HCT116 (cell line): ENCODE data around the gene TSEN34. TPM values are rescaled to one million over a fixed set of nuclear protein-coding genes. Genes with fewer than 3 reads are reported as not detected.

Source experiments
- ATAC-seq: fragments of 200-7000 bp; cut with Tn5 transposase; 2 replicates; pipeline ENCODE4 v1.9.1; 2020; ENCODE audit warnings: mild to moderate bottlenecking, moderate library complexity
- BruUV-seq: library from RNA; stranded (reverse); fragments of 400-500 nt; replicated peaks from 2 replicates; lab custom pipeline; 2021; lab: Mats Ljungman, UMichigan
- CTCF ChIA-PET: fragments of 300-600 bp; sonication (Branson Sonifier 250); formaldehyde crosslinking; loops from one replicate; lab custom pipeline; 2021; ENCODE audit warnings: antibody characterized with exemption; lab: Charles Lee
- POLR2A ChIA-PET: fragments of 300-600, 350-600 bp; sonication (Branson Sonifier 250); formaldehyde crosslinking; loops from one replicate; lab custom pipeline; 2021; ENCODE audit warnings: antibody characterized with exemption; lab: Charles Lee
- RAD21 ChIA-PET, 2 experiments: fragments of 300-600 bp; sonication (Branson Sonifier 250); formaldehyde crosslinking; loops; one replicate each; lab custom pipeline; 2023; ENCODE audit warnings: low total read pairs in 2 of 2; ENCODE audit not compliant: uncharacterized antibody in 2 of 2, unreplicated experiment in 2 of 2, low non-redundant PET in 1 of 2; lab: Charles Lee
- DNase-seq: peaks from one replicate; pipeline ENCODE4 v3.0.0-alpha.2; 2010; ENCODE audit warnings: low read depth, low spot score
- H2AFZ ChIP-seq: fragments of 200-600 bp; shearing (Covaris generic), sonication (generic); 2 replicates; pipeline ENCODE4 v1.6.1; 2017; ENCODE audit warnings: low read depth, mixed run types, mixed read lengths, antibody characterized with exemption, low read length; ENCODE audit not compliant: poor library complexity, severe bottlenecking
- H3K27ac ChIP-seq: 2 replicates; pipeline ENCODE4 v1.5.1; 2012; ENCODE audit warnings: low read depth, low read length
- H3K27me3 ChIP-seq: fragments of 200-600 bp; sonication (generic); 2 replicates; pipeline ENCODE4 v1.6.1; 2016; ENCODE audit warnings: mixed run types, low read length, mixed read lengths; ENCODE audit not compliant: insufficient read depth
- H3K36me3 ChIP-seq, 2 experiments: fragments of 200-500 bp in 1 of 2; fragments of 200-600 bp in 1 of 2; sonication (Bioruptor generic) in 1 of 2; sonication (generic) in 1 of 2; 2 replicates each; pipeline versions ENCODE4 v1.5.1 to v1.6.1; 2014 to 2016; ENCODE audit warnings: low read length in 2 of 2, inconsistent platforms in 1 of 2, mixed read lengths in 1 of 2, mixed run types in 1 of 2; ENCODE audit not compliant: insufficient read depth in 2 of 2, control insufficient read depth in 1 of 2
- H3K4me1 ChIP-seq, 2 experiments: fragments of 200-600 bp in 1 of 2; sonication (generic) in 1 of 2; 2 replicates each; pipeline versions ENCODE4 v1.5.1 to v1.6.1; 2012 to 2017; ENCODE audit warnings: low read length in 2 of 2, inconsistent platforms in 1 of 2, mild to moderate bottlenecking in 1 of 2, mixed read lengths in 1 of 2, mixed run types in 1 of 2, moderate library complexity in 1 of 2; ENCODE audit not compliant: insufficient read depth in 2 of 2, control insufficient read depth in 1 of 2
- H3K4me2 ChIP-seq: fragments of 200-600 bp; sonication (generic); 2 replicates; pipeline ENCODE4 v1.6.1; 2017; ENCODE audit warnings: mixed run types, low read length, mixed read lengths
- H3K4me3 ChIP-seq, 2 experiments: fragments of 200-600 bp in 1 of 2; sonication (generic) in 1 of 2; replicated peaks in 1 of 2; 2 replicates each; pipeline ENCODE4 v1.5.1; 2011 to 2016; ENCODE audit warnings: low read length in 2 of 2, control low read depth in 1 of 2, low read depth in 1 of 2, mild to moderate bottlenecking in 1 of 2, mixed read lengths in 1 of 2, mixed run types in 1 of 2
- H3K79me2 ChIP-seq: fragments of 200-600 bp; sonication (generic); 2 replicates; pipeline ENCODE4 v1.6.1; 2017; ENCODE audit warnings: mild to moderate bottlenecking, mixed run types, low read length, moderate library complexity, mixed read lengths; ENCODE audit not compliant: insufficient read depth
- H3K9ac ChIP-seq: fragments of 200-600 bp; sonication (generic); 2 replicates; pipeline ENCODE4 v1.6.1; 2016; ENCODE audit warnings: low read length, mixed read lengths
- H3K9me2 ChIP-seq: fragments of 200-600 bp; sonication (generic), shearing (Covaris generic); 2 replicates; pipeline ENCODE4 v1.6.1; 2017; ENCODE audit warnings: mixed run types, mild to moderate bottlenecking, moderate library complexity; ENCODE audit not compliant: insufficient read depth
- H3K9me3 ChIP-seq, 2 experiments: fragments of 200-500 bp in 1 of 2; fragments of 200-600 bp in 1 of 2; sonication (Bioruptor generic) in 1 of 2; sonication (generic) in 1 of 2; 2 replicates each; pipeline ENCODE4 v1.6.1; 2014 to 2017; ENCODE audit warnings: low read length in 2 of 2, mixed read lengths in 2 of 2, inconsistent platforms in 1 of 2, low read depth in 1 of 2, mild to moderate bottlenecking in 1 of 2, mixed run types in 1 of 2, moderate library complexity in 1 of 2; ENCODE audit not compliant: control insufficient read depth in 1 of 2, insufficient read depth in 1 of 2
- H4K20me1 ChIP-seq: fragments of 200-600 bp; sonication (generic), shearing (Covaris generic); 2 replicates; pipeline ENCODE4 v1.6.1; 2017; ENCODE audit warnings: mixed run types, mild to moderate bottlenecking, moderate library complexity; ENCODE audit not compliant: insufficient read depth
- CTCF ChIP-seq, 3 experiments: fragments of 200-600 bp in 1 of 3; sonication (generic) in 1 of 3; IDR thresholded peaks in 2 of 3; conservative IDR thresholded peaks in 1 of 3; 2 replicates each; pipeline ENCODE4 v1.5.1; 2012 to 2017; ENCODE audit warnings: low read depth in 2 of 3, low read length in 2 of 3, antibody characterized with exemption in 1 of 3, borderline replicate concordance in 1 of 3, control low read depth in 1 of 3, mild to moderate bottlenecking in 1 of 3, mixed read lengths in 1 of 3, mixed run types in 1 of 3, moderate library complexity in 1 of 3; ENCODE audit not compliant: insufficient read depth in 1 of 3
- ELF1 ChIP-seq: IDR thresholded peaks from 2 replicates; pipeline ENCODE4 v1.6.1; 2012; ENCODE audit warnings: low read depth, borderline replicate concordance
- MAX ChIP-seq: IDR thresholded peaks from 2 replicates; pipeline ENCODE4 v1.6.1; 2012
- TCF7L2 ChIP-seq: IDR thresholded peaks from 2 replicates; pipeline ENCODE4 v1.7.0; 2011; ENCODE audit warnings: borderline replicate concordance, inconsistent platforms; ENCODE audit not compliant: insufficient read depth, insufficient read length; ENCODE audit errors: extremely low read depth
- ZFX ChIP-seq: fragments of 450-650 bp; IDR thresholded peaks from 2 replicates; pipeline ENCODE4 v1.6.1; 2017
- ZNF274 ChIP-seq: fragments of 200-500 bp; sonication (Bioruptor generic); IDR thresholded peaks from 2 replicates; pipeline ENCODE4 v1.6.1; 2014; ENCODE audit warnings: mild to moderate bottlenecking, low read depth, low read length, inconsistent platforms
- intact Hi-C: fragments of 100-400 bp; cut with micrococcal nuclease; formaldehyde crosslinking; loops from 2 replicates; pipeline ENCODE4 v1.10.0; 2022
- total RNA-seq: library from RNA; stranded (reverse); gene quantifications from one replicate; pipeline ENCODE4 v1.2.1, GENCODE V29; 2021; ENCODE audit not compliant: unreplicated experiment
- TF ChIP-seq, protein P1 (sequence below): IDR thresholded peaks from 2 replicates; pipeline ENCODE4 v1.6.1; 2011; ENCODE audit warnings: mild to moderate bottlenecking, low read length, moderate library complexity; ENCODE audit not compliant: insufficient replicate concordance; ENCODE audit errors: extremely low read depth

TSEN34 gene
- total RNA-seq, 1 experiment from 2014 or later = 99.9 TPM

DNA sequence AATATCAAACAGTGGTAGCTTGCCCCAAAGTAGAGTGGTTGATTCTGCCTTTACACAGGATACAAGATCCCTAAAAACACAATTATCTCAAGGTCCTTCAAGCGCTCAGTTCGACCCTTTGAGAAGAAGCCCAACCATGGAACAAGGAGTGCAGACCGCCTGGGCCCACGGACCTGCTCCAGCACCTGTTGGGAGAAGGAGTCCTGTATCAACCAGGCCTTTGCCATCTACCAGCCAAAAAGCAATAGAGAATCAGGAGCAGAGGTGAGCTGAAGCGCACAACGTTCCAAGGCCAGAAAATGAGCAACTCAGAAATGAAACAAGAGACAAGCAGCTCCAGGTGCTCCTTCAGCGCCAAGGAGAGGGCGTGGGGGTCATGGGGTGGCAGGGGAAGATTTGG, 38.0 kb downstream of the TSEN34 start (continued):
- TF ChIP-seq, protein P1, sequence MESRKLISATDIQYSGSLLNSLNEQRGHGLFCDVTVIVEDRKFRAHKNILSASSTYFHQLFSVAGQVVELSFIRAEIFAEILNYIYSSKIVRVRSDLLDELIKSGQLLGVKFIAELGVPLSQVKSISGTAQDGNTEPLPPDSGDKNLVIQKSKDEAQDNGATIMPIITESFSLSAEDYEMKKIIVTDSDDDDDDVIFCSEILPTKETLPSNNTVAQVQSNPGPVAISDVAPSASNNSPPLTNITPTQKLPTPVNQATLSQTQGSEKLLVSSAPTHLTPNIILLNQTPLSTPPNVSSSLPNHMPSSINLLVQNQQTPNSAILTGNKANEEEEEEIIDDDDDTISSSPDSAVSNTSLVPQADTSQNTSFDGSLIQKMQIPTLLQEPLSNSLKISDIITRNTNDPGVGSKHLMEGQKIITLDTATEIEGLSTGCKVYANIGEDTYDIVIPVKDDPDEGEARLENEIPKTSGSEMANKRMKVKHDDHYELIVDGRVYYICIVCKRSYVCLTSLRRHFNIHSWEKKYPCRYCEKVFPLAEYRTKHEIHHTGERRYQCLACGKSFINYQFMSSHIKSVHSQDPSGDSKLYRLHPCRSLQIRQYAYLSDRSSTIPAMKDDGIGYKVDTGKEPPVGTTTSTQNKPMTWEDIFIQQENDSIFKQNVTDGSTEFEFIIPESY = no peak
- TF ChIP-seq, all 23 proteins: peak for 0

DNA sequence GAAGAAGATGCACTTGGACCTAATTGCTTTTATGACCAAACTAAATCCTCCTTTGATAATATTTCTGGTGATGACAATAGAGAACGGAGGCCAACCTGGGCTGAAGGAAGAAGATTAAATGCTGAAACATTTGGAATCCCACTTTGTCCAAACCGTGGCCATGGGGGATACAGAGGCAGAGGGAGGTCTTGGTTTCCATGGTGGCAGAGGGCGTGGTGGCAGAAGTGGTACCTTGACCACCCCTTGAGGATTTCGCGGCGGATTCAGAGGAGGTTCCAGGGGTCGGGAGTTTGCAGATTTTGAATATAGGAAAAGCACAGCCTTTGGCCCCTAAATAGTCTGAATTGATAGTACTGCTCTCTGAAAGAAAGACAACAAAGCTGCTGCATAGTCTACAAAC, 38.9 kb downstream of the TSEN34 start:
- BruUV-seq = no TSS peak
- H3K4me3 ChIP-seq = no peak overlapping the region
- no peak overlapping the region for H3K27ac ChIP-seq
- no peaks in the 10 kb centered on the region for H3K36me3 ChIP-seq
- H3K4me1 ChIP-seq = peaks cover 5 to 15% of the 10 kb centered on the region in 2 experiments; a peak in 3 of 4 replicates
- TF ChIP-seq CTCF (IDR thresholded peaks at IDR 0.05 in 2 of 3, conservative IDR thresholded peaks at IDR 0.05 in 1 of 3; ENCODE audit: borderline replicate concordance in 1 of 3, insufficient read depth in 1 of 3, low read depth in 2 of 3, low read length in 2 of 3) (no peak), TCF7L2 (no peak), ZNF274 (no peak), ELF1 (no peak), ZFX (no peak), MAX (no peak)
- TF ChIP-seq, all 23 proteins: peak for 0
- Histone ChIP-seq H3K79me2 (no peaks in the 10 kb centered on the region), H2AFZ (no peak overlapping the region), H4K20me1 (no peaks in the 10 kb centered on the region), H3K9me2 (no peaks in the 10 kb centered on the region), H3K27me3 (no peaks in the 10 kb centered on the region), H3K4me2 (no peak overlapping the region), H3K9me3 (peaks cover 2 to 13% of the 10 kb centered on the region in 2 experiments; a peak in 3 of 4 replicates), H3K9ac (no peak overlapping the region)
- CTCF ChIA-PET = interaction anchor here (1.6 kb wide), 1 partner anchor 41 kb away, joined by 3 read pairs; the partner anchor contains the start of gene MBOAT7
- POLR2A ChIA-PET = no interaction called here
- DNase-seq = no peak
- RAD21 ChIA-PET = no interaction called here
- ATAC-seq = no peak
- intact Hi-C loops = loop anchor here (2.0 to 5.0 kb wide), 2 partner anchors 57 to 162 kb away; partner anchors contain the start of gene TMC4
